WI38 (cell line): Measurements from ENCODE around the gene NGEF.

Experiments
- H3K4me3 ChIP-seq: 2 replicates; pipeline ENCODE4 v1.5.1; 2011; ENCODE audit warnings: low read depth, mild to moderate bottlenecking, control low read depth, low read length
- CTCF ChIP-seq: IDR thresholded peaks from 2 replicates; pipeline ENCODE4 v1.5.1; 2012; ENCODE audit warnings: low read depth, mild to moderate bottlenecking, control low read depth, low read length

NGEF gene

GRCh38 chr2:233009661-233010060, 3.4 kb downstream of the NGEF start:
- TF ChIP-seq CTCF: no peak
- no peak overlapping the region for H3K4me3 ChIP-seq

- H3K4me3 ChIP-seq: no peak overlapping the region
- no peak for TF ChIP-seq CTCF
Measured at GRCh38 chr2:233007739-233008138, 5.3 kb downstream of the NGEF start.

GRCh38 chr2:233007270-233007669, 5.8 kb downstream of the NGEF start:
- no peak for TF ChIP-seq CTCF
- no peak overlapping the region for H3K4me3 ChIP-seq

- no peak for TF ChIP-seq CTCF
- H3K4me3 ChIP-seq: no peak overlapping the region
Measured at GRCh38 chr2:233006648-233007047, 6.4 kb downstream of the NGEF start.

GRCh38 chr2:233005096-233005495, 8.0 kb downstream of the NGEF start:
- no peak for TF ChIP-seq CTCF
- no peak overlapping the region for H3K4me3 ChIP-seq

- TF ChIP-seq CTCF: no peak
- no peak overlapping the region for H3K4me3 ChIP-seq
Measured at GRCh38 chr2:233003658-233004555, 9.1 kb downstream of the NGEF start.

GRCh38 chr2:233002829-233003657, 10.0 kb downstream of the NGEF start:
- no peak for TF ChIP-seq CTCF
- H3K4me3 ChIP-seq: no peak overlapping the region
